NCI-H2029 (cell line): Measurements from ENCODE around the gene DPP9.
"Not testable (repeated sequence)": the region's sequence is repeated elsewhere in the genome, so short reads cannot be mapped to it uniquely, and the experiment has no call there.

Experiments
- DNase-seq: peaks from one replicate; lab custom pipeline; 2025; lab: John Stamatoyannopoulos, UW

Gene DPP9

DNA sequence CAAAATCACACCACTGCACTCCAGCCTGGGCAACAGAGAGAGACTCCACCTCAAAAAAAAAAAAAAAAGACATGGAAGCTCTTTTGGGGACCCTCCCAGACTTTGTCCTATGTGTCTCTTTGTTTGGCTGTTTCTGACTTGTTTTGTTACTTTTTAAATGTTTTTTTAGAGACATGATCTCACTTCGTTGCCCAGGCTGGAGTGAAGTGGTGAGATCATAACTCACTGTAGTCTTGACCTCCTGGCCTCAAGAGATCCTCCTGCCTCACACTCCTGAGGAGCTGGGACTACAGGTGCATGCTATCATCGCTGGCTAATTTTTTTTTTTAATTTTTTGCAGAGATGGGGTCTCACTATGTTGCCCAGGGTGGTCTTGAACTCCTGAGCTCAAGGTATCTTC lies 16.4 kb upstream of the DPP9 start:
- DNase-seq, result no peak

GRCh38 chr19:4738734-4739133 lies 15.1 kb upstream of the DPP9 start:
- no peak for DNase-seq

DNA sequence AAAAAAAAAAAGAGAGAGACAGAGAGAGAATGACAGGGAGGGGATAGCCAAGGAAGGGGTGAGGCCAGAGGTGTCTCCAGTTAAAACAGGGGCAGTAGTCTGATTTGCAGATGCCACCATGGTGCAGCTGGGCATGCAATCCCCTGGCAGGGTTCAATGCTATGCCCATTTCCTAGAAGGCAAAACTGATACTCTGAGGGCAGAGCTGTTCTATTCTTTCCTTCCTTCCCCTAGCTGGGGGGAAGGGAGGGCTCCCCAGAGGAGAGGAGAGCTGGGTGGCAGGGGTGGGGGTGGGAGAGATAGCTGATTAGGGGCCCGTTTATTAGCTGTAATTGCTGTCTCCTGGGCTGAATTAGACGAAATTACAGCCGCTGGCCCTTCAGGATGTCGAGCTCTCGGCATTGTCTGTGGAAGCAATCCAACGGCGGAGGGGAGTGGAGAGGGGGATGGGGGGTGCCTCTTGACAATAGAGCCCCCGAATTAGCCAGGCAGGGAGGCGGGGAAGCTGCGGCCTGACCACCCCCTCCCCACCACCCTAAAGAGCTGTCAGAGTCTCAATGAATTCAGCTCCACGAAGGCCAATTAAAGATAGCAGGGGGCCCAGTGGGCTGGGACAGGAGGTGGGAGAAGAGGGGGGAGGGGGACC lies 14.4 kb upstream of the DPP9 start:
- no peak for DNase-seq

DNA sequence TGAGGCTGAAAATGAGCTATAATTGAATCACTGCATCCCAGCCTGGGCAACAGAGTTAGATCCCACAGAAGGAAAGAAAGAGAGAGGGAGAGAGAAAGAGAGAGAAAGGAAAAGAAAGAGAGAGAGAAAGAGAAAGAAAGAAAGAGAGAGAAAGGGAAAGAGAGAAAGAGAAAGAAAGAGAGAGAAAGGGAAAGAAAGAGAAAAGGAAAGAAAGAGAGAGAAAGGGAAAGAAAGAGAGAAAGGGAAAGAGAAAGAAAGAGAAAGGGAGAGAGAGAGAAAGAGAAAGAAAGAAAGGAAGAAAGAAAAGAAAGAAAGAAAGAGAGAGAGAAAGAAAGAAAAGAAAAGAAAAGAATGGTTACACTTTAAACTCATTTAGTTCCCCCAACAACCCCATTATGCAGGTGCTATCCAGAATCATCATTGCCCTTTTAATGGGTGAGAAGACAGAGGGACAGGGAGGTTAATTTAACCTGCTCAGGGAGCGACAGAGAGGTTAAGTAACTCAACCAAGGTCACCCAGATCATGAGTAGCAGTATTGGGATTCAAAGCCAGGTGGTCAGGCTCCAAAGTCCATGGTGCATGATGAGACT lies 10.2 kb upstream of the DPP9 start:
- DNase-seq, result no peak

DNA sequence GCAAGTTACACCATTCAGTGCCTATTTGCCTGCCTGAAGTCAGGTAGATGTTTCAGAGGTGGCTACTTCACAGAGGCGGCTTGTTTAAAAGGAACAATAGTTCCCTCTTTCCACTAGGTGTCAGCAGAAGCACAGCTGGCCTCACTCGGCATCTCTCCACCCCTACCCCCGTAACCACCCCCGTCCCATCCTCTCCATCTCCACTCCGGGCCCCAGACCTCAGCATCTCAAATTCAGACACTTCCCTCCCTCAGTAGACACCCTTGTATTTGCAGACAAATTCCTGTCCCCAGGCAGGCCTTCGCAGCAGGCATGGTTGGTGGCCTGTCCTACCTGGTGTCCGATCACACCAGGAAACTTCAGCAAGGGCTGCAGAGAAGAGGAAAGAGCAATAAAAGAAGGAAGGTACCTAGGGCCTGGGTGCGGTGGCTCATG lies 9.1 kb upstream of the DPP9 start:
- DNase-seq, result peak; percentile 55

- no peak for DNase-seq
Measured at GRCh38 chr19:4730740-4731171, 7.1 kb upstream of the DPP9 start.

DNA sequence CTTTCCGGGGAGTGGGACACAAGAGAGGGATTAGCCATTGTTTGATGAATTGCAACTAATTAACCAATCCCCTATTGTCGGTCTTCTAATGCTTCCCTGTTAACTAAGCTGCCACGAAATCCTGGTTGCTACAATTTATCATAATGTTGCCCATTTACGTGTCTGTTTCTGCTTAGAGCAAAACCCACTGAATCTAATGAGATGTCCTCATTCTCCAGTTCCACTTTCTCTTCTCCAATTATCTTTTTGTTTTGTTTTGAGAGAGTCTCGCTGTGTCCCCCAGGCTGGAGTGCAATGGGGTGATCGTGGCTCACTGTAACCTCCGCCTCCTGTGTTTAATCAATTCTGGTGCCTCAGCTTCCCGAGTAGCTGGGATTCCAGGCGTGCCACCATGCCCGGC lies 5.2 kb upstream of the DPP9 start:
- DNase-seq, result no peak

DNA sequence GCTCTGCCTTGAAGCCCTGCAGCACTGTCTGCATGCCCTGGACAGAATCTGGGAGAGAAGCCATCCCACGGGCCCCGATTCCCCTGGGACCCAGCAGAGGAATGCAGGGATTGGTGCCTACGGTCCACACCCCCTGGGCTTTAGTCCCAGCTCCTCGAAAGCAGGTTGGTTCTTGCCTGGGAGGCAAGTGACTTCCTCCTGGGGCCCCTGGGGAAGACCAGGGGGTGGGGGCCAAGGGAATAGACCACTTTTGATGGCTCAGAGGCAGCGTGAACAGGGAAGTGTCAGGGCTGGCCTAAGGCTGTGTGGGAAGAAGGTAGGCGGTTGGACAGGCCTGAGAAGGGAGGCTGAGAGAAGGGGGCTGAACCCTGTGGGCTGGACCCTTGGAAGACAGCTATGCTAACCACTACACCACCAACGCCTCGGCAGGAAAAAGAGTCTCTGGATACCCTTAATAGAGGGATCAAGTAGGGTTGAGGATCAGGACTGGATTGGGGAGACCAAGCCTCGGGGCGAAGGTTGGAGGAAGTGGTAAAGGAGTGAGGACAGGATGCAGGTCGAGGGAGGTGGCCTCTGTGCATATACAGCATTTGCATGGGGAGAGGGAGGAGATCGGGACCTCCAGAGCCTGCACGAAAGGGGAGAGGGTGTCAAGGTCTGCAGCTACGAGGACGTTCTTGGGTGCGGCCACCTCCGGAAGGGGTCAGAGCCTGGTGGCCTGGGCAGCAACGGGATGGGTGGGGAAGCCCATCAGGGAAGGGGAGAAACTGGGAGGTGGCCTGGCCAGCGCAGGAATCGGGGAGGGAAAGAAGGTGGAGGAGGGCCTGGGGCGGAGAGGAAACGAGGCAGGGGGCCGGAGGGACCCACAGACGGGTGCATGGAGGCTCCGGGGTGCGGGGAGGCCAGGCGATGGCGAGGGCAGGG lies 709 bp downstream of the DPP9 start:
- no peak for DNase-seq

DNA sequence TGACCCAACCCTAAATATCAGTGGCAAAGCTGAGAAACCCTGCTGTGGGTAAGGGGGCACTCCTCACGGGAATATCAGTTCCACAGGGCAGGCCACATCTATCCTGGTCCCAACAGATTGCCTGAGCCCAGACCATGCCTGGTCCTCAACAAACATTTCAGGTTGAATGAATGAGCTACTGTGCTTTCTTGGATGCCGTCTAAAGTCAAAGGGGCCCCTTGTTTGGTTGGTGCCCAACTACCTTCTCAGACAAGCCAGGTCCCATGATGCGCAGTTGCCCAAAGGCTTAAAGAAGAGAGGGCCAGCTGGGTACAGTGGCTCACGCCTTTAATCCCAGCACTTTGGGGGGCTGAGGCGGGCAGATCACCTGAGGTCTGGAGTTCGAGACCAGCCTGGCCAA lies 2.4 kb downstream of the DPP9 start:
- DNase-seq, result no peak

DNA sequence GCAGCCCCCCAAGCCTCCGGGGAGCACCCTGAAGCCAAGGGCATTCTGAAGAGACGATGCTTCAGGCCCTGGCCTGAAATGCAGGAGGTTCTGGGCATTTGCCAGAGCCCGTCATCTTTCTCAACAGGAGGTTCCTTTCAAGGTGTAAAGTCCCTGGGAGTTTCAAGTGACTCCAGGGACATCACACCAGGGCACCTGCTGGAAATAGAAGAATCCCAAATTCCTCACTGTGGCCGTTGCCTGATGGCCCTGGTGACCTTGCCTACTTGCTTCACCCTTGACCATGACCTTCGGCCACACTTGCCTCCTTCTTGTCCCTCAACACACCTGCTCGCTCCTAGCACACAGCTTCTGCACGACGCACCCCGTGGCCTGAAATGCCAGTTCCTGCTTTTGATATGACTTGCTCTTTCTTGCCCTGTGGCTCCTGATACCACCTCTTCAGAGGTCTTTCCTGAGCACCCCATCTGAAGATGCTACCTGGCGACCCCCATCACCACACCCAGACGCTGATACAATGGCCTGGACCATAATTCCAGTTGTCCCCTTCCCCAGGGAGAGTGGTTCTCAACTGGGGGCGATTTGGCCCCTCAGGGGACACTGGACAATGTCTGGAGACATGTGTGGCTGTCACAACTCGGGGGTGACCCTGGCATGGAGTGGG lies 3.5 kb downstream of the DPP9 start:
- DNase-seq, result no peak

- no peak for DNase-seq
Measured at GRCh38 chr19:4719499-4719866, 4.2 kb downstream of the DPP9 start.

DNA sequence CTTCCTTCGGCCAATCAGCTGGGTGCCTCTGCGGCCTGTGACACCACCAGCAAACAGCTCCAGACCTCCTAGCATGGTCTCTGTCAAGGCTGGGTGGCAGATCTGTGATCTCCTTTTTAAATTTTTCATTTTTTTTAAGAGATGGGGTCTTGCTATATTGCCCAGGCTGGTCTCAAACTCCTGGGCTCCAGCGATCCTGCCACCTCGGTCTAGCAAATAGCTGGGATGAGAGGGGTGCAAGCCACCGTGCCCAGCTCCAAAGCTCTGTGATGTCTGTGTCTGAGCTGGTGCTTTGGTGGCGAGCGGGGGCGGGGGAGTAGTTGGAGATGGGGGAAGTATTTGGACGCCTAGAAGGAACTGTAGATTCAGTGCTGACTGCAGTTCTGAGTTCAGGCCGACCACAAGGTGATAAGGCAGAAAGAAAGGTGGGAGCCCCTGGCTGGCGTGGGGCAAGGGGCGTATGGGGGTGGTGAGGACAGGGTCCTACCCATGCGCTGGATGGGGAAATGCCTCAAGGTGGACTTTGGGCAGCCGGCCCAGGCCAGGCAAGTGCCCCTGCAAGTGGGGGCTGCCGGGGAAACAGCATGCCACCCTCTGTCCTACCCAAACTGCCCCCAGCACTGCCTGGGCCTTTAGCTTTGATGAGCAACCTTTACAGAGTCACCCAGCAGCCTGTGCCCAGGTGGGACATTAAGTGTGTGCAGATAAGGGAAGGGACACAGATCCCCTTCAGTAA lies 5.5 kb downstream of the DPP9 start:
- DNase-seq, result no peak

DNA sequence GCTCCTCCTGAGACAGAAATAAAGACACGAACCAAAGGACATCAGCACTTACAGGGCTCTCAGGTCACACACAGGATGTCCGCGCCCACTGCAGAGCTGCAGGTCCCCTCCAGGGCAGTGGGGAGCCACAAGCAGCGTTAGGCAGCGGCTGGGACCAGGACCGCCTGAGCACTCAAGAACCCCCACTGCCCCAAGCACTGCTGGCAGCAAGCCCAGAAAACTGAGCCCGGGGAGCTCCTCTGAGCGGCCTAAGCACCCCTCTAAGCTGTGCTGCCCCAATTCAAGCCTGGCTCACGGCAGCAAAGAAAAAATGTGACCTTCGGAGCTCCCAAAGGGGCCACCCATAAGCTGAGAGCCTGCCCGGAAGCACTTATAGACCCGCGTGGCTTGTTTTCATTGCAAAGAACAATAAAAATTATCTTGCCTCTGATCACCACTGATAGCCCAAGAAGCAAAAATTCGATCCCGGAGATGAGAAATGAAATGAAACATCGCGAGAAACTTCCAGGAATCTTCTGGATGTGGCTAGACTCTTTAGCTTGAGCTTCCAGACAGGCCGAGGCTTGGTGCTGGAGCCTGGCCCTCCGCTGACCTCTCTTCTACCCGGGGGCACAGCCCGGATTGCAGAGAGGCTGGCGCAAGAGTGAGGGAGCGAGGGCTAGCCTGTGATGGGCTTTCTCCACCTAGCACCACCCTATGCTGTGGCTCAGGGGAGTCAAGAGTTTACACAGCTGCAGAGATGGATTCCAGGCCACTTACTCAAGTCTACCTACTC lies 6.3 kb downstream of the DPP9 start:
- no peak for DNase-seq

DNA sequence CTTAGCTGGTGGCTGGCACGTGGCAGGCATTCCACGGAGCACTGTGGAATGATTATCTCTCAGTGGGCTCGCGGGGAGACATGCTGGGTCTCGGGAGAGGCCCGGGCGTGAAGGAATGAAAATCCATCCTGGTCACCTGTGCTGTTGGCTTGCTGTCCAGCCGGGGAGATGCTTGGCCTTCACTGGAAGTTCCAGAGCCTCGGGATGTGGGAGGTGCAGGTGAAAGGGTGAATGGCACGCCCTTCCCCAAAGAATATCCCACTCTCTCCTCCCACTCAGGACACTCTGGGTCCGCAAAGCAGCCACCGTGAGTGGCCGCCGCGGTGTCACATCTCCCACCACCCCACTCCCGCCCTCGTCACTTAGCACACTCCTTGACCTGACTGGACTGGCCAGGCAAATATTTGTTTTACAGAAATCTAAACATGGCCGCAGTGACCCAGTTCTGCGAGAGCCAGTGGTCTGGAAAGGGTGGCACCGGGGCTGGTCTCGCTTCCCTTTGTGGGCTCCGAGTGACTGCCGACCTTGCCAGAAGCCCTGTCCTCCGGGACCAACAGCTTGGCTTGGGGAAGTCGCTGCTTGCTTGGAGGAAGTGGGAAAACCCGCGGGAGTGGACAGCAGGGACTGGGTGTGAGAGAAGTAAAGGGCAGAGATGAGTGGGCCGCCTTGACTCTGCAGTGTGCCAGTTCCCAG lies 8.0 kb downstream of the DPP9 start:
- DNase-seq, result no peak

GRCh38 chr19:4715178-4715528 lies 8.5 kb downstream of the DPP9 start:
- DNase-seq, result not testable (repeated sequence)

- DNase-seq, result no peak
Measured at GRCh38 chr19:4714016-4714415, 9.6 kb downstream of the DPP9 start.

DNA sequence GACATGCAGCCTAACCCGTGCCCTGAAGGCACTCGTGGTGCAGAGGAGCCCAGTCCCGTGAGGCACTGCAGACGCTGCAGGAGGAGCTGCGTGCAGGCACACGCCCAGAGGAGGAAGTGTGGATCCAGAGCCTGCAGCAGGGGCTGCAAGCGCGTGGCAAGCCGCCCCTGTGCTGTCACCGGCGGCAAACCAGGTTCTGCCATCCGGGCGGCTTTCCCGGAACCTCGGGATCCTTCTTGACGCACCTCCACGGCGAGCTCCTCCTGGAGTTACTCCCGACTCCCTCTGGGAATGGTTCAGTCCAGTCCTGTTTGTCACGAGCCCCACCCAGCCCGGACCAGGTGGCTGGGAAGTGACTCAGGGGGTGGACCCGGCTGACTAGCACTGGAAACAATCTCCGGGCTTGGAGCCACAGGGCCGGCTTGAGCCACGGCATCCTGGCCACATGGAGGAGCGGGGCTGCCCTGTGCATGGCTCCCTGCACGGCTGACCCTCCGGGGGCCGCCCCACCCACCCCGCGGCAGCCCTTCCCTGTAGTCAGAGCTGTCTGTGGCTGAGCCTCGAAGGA lies 10.2 kb downstream of the DPP9 start:
- DNase-seq, result no peak

GRCh38 chr19:4712771-4713170 lies 10.9 kb downstream of the DPP9 start:
- no peak for DNase-seq

GRCh38 chr19:4711211-4711610 lies 12.4 kb downstream of the DPP9 start:
- no peak for DNase-seq

GRCh38 chr19:4710281-4710600 lies 13.4 kb downstream of the DPP9 start:
- DNase-seq, result no peak
